HG03108 (cell line): ENCODE data around the gene SSH3.

Experiments used
- ATAC-seq: cut with Tn5 transposase; IDR thresholded peaks from one replicate; pipeline ENCODE4 v1.9.1; 2021; ENCODE audit warnings: moderate library complexity; ENCODE audit not compliant: unreplicated experiment

The SSH3 gene

DNA sequence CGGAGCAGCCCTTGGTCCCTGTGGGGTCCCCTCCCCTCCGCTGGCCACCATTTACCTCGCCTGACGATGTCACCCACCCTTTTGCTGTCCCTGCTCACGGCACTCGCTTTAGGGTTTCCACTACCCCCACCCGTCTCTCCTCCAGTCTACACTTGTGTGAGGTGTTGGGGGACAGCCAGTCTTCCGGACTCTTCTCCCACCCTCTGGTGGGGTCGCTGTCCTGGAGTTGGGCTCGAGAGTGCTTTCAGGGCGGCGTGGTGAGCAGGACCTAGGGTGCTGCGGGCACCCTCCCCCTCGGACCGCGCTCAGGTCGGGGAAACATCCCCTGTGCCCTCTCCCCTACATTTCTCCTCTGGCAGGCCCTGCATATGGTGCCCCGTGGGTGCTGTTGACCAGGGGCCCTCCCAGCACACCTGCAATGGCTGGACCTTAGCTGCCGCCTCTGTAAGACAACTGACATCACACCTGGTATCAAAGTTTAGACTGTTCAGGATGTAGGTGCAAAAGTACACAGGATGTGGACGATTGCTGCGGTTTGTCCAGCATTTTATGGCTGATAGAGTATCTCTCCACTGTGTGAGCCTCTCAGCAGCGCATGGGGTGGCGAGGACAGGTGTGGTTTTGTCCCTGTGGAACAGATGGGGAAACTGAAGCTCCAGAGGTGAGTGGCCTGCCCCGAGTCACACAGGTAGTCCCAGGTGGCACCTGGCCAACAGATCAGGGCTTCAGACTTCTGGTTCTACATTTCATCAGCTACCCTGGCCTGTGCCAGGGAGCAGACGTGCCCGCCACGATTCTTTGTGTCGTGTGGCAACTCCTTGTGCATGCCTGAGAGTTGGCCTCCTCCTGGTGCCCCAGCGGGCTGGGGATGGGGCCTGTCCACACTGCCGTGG, 35.9 kb upstream of the SSH3 start:
- no peak for ATAC-seq

DNA sequence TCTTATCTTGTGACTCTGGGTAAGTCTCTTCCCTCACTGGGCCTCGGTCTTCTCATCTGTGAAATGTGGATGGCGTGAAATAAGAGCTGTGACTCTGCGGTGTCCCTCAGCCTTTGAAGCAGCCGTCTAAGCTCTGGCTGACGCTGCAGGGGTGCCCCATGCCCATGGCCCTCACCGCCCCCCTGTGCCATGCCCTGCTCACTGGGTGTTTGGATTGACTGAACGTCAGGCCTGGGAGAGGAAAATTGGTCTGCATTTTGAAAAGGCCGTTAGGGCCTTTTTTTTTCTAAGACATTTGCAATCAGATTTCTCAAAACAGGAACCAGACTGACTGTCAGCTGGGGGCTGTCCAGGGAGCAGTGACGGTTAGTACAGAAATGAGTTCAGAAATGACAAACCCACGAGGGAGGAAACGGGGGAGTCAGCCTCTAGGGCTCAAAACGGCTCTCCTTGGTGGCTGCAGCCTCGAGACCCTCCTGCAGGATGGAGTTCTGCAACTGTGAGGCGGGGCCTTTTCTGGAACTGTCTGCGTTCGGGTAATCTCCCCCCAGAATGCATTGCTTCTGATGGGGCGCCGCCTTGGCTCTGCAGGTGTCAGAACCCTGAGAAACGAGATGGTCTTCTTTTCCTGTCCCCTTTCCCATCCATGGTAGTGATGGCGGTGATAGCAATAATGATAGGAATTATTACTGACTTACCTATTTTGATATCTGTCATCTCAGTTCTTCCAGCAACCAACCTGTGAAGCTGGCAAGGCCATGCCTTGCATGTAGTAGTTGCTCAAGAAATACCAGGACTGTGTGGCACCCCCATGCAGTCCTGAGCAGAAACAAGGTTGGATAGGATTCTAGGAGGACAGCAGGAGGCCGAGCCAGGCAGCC, 35.0 kb upstream of the SSH3 start:
- peak; percentile 24 for ATAC-seq

DNA sequence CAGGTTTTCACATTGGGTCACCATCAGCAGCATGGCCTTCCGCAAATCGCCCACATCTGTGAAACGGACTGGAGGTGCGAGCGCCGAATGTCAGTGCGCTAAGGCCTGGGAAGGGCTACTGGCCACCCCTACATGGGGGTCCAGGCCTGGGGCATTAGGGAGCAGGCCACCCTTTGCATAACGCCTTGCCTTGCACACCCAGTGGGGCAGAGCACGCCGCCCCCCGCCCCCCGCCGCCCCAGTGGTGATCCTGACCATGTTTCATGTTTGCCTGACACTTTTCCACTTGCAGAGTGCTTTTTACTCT, 34.4 kb upstream of the SSH3 start:
- no peak for ATAC-seq

DNA sequence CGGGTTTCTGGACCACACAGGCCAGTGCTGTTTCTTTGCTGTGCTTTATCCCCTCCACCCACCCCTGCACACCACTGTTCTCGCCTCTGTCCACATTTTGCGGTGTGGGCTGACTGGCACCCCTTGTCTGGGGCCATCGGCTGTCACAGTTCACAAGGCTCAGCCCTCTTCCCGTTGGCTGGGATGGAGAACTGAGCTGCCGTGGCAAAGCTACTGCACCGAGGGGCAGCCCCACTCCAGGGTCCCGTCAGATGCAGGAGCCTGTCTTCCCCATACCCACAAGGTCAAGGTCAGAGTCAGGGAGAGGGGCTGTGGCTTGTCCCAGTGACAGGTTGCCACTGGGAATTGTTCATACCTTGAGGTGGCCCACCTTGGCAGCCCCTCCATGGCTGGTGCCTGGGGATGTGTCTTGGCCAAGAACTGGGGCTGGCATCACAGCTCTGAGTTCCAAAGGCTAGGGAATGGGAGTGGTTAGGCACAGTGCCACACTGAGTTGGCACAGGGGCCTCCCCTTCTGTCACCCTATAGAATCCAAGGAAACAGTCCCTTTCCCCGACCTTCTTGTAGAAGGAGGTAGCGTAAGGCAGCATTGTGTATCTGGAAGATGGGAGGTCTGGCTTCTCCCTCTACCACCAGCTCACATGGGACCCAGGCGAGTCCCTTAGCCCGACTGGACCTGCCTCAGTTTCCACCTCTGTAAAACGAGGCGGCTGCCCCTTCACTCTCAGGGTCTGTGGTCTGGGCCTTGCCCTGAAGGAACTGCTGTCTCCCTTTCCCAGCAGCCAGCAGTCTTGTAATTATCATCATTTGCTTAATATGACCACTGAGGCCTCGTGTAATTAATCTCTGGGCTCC, 33.7 kb upstream of the SSH3 start:
- no peak for ATAC-seq

DNA sequence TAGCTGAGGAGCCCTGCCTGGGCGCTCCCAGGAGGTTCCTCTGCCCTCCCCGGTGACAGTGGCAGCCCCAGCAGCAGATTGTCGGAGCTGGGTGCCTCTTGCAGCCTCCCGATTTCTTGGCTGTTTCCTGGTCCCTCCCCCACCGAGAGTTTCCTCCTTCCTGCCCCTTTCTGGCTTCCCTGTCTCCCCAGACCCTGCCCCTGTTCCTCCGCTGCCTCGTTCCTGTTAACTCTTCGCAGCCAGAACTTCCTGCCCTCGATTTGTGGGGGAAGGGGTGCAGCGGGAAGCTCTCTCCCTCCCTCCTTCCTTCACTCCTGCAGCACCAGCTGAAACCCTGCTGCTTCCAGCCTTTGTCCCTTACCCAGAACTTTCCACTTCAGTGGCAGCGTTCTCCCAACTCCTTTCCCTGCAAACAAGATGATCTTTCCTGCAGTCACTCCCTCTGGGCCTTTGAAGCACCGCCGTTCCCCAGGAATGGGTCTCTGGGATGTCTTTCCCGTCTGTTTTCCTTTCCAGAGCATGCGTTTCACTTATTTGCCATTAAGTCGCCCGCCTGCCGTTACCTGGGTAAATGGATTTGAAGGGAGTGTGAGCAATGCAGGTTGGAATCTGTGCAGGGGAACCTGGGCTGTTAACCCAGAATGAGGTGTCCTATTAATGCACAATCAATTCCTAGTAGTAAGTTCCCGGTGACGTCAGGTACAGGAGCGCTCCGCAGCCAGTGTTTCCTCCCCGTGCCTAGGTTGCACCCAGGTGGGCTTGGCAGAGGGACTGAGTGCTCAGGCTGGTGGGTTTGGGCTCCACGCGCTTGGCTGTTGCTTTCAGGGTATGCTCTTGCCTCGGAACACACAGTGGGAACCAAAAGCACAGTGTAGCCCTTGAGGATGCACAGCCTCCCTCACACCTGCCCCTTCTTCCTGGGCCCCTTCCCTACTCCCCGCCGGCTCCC, 32.8 kb upstream of the SSH3 start:
- ATAC-seq, result no peak

DNA sequence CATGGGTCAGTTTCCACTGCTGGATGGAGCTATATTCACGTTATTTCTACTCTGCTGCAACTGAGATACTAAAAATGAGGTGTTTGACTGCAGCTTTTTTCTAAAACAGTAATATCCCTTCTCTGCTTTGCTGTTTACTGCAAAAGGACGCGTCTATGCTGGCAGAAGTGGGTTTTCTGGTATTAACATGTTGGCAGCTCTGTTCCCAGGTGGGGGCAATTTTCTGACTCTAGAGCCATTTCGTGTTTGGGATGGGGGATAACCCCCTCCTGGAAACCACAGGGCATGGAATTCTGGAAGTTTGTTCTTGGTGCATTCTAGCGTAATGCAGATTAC, 32.2 kb upstream of the SSH3 start:
- ATAC-seq, result no peak

DNA sequence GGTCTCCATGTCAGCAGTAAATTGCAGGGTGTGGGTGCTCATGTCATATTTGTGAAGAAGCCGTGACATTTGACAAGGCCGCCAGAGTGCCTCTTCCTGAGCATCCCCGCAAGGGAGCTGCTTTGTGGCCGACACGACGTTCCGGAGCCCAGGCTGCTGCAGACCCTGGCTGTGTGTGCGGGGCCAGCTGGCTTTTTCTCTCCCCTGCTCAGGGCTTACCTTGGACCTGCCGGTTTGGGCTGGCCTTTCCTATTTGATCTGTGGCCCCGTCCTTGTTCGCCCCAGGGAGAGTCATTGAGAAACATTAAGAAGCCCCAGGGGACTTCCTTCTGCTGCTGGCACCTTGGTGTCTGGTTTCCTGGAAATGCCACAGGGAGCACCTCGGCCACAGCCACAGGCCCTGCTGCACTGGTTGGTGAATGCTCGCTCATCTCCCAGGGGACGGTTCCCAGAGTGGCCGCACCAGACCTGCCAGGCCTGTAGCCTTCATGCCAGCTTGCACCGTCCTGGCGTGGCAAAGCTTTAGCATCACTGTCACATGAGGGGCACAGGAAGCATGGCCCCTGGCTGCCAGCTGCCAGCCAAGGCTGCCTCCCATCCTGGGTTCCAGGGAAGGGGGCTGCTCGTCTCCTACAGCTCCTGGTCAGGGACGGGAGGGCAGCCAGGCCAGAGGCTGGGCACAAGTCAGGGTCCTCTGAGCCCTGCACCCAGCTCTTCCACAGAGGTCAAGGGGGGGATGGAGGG, 31.6 kb upstream of the SSH3 start:
- no peak for ATAC-seq

DNA sequence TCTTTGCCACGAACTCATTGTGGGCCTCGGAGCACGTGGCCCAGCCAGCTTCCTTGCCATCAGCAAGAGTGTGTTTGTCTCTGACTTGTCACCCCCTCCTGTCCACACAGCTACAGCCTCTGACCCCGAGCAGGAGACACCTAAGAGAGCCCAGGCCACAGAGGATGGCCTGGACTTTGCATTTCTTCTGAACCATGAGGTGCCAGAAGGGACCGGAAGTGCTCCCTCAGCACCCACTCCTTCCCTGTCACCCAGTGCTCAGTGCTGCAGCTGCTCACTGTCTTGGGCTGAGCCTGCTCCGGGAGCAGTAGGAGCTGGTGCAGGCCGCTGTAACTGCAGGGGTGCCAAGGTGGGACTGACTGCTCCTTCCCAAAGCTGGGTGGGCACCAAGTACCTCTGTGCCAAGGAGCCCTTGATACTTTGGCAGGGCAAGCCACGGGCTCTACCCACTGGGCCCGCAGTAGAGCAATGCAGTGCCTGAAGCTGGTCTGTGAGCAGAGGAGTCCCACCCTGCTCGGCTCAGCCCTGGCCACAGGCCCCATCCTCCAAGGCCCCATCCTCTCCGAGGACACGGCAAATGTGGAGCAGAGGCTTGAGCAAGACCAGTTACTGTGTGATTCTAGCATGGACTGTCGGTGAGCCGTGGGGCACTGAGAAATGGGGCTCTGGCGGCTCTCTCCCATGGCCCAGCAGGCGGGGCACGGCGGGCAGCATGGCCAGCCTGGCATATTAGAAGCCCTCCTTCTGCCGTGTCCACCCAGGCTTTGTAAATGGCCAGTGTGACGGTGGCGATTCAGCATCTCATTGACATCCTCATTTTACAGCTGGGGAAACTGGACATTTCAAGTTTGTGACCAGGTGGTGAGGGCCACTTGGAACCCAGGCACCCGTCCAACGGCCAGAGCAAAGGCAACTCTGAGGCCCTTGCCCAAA, 30.7 kb upstream of the SSH3 start:
- ATAC-seq, result no peak

DNA sequence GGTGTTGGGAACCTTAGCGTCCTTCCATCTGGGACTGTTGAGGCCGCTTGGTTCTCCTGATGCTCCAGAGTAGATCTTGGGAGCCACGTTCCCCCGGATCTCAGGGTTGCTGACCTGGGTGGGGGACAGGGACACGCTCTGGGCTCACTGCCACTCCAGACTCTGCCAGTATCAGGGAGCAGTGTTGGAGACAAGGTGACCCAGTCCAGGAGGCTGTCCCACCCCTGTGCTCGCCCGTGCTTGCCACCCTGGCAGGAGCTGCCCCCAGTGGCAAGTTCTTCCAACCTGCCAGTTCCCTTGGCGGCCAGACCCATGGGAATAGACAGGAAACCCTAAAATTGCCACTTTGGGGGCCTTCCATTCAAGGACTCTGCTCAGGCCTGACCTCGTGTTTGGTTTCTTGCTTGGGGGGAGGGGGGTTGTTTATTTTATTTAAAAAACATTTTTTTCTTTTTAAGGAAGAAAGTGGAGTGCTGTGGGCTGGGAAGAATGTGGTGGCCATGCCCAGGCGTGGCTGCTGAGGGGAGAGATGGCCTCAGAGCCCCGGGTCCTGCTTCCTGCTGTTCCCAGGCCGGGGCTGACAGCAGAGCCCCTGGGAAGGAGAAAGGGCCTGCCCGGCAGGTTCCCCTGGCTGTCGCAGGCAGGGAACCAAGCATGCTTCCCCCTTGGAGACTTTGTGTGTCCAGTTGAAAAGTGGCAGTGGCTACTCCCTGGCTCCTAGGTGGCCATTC, 29.9 kb upstream of the SSH3 start:
- no peak for ATAC-seq

DNA sequence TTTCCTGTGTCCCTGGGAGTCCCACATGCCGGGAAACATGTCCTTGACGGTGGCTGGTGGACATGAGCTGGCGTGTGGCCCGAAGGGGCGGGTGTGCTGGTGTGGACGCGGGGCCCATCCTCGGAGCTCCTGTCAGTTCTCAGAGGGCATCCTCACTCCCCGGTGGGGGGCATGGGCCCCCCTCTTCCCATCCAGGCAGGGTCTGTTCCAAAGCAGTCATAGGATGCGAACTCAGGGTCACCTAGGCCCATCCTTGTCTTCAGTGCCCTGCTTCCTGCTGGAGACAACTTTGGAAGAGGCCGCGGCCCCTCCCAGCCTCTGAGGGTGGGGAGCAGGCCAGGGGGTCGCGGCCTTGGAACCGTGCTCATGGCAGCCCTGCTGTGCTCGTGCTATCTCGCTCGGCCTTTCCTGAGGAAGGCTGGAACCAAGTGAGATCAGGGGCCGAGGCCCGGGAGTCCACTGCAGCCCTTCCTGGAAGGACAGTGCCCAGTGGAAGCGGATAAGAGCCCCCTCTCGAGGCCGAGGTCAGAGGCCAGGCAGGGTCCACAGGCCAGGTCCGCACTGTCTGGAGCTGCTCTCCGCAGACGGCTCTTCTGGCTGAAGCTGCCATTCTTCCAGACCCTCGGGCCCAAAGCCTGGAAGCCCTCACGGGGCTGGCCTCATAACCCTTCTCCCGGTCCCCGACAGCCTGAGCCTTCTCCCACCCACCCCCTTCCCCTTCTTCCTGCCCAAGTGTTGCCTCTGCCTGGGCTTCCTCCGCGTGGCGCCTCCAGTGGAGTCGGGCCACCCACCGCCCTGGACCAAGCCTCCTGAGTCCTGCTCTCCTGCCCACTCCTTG, 28.3 kb upstream of the SSH3 start:
- ATAC-seq, result no peak

DNA sequence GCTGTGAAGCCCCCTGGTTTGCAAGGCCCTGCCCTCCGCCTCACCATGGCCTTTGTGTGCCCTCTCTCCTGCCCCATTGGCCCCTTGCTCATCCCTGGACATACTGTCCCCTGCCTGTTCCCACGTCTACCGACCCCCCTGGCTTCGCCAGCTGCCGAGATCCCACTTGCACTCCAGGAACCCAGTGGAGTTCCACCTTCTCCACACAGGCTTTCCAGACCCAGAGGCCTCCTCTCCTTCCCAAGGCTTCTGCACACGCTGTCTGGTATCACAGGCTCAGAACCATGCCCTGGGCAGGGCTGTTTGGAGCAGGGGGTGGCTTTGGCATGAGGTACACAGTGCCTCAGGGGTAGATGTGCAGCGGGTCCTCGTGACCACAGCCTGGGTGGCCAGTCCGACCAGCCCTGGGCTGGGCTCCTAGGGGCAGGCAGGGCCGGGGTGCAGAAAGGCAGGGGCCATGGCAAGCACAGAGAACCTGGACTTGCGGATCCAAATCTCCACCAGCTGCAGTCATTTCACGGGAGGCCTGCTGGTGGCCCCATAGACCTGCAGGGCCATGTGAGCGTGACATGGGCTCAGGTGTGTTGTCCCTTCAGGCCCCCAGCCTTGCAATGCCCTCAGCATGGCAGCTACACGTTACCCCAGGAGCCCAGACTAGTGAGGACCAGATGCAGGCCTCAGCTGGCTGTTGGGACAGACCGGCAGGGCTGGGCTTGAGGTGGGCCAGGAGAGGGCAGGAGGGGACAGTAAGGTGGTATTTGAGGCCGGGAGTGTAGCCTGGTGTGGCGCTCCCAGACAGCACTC, 27.5 kb upstream of the SSH3 start:
- ATAC-seq, result no peak

DNA sequence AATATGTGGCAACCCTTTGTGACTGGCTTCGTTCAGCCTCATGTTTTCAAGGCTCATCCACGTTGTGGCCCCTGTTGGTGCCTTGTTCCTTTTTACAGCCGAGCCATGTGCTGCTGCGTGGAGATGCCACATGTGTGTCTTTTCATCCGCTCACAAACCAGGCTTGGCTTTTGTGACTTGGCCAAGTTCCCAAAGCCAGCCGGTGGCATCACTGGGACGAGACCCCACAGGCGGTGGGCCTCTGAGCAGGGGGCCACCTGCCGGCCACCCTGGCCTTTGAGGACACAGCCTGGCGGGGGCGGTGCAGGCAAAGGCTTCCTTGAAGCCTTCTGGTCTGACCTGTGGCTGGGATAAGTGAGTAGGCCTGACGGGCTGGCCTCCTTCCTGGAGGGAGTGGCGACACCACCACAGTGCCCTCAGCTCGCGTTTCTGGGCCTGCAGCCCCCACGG, 26.5 kb upstream of the SSH3 start:
- no peak for ATAC-seq

DNA sequence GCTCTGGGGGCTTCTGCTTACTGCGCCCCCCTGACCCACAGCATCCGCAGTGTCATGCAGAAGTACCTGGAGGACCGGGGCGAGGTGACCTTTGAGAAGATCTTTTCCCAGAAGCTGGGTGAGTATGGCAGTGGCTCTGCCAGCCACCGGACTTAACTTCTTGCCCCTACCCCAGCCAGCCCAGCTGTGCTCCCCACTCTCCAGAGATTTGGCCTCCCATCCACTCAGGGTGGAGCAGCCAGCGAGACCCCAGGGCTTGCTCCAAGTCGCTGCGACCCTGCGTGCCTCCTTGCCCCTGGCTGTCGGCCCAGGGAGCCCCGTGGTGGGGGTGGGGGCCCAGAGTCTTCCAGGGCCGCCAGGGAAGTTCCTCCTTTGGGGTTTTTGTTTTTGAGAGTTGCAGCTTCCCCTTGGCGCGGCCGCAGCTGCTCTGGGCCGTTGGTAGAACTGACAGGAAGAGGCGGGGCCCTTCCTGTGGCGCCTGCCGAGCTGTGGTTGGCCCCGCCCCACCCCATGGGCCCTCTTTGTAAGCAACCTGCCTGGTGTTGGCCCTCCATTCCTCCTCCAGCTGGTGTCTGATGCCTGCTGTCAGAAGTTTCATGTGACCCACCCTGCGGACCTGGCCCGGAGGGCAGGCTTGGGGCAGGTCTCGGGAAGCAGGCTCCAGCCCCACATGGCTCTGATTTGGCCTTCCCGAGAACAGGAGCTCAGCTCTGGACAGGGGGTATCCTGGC, 25.9 kb upstream of the SSH3 start:
- peak; percentile 72 for ATAC-seq

DNA sequence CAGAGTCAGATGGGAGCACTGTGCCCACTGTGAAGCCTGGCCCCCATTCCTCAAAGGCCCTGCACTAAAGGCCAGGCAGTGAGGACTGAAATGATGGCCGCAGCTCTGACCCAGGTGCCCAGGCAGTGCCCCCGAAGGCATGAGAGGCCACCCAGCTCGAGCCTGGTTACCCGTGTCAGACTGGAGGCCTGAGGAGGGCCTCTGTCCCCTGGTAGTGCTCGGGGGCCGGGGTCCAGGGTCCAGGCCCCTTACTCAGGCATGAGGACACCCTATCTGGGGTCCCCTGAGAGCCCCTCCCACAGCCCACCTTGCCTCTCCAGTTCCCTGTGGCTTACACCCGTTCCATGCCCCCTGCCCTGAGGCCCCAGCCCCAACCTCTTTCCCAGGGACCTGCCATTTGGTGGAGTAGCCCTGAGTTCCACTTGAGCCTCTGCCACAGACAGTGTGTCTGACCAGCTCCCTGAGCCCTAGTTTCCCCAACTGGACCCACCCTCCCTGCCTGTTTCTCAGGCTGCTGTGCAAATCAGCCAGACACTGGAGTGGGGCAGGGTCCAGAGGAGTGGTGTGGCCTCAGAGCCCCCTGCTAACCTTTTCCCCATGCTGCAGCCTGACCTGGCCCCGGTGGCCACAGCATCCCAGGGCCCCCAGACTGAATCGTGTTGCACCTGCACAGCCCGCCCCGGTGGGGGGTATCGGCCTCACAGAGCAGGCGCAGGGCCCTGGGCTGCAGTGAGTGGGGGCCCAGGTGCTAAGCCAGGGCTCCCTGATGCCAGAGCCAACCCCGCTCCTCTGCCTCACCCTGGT, 25.0 kb upstream of the SSH3 start:
- ATAC-seq, result no peak
